HL-60/S4 treated with retinoic acid at 250 ng/mL for 4 days and 3 days (cell line): ENCODE data around the gene TEX261.

Source experiments
- in situ Hi-C: fragments of 300-500 bp; cut with MboI; formaldehyde crosslinking; loops from 2 replicates; pipeline ENCODE4 v1.7.0; 2022; ENCODE audit warnings: low sequenced_read_pairs

The TEX261 gene

DNA sequence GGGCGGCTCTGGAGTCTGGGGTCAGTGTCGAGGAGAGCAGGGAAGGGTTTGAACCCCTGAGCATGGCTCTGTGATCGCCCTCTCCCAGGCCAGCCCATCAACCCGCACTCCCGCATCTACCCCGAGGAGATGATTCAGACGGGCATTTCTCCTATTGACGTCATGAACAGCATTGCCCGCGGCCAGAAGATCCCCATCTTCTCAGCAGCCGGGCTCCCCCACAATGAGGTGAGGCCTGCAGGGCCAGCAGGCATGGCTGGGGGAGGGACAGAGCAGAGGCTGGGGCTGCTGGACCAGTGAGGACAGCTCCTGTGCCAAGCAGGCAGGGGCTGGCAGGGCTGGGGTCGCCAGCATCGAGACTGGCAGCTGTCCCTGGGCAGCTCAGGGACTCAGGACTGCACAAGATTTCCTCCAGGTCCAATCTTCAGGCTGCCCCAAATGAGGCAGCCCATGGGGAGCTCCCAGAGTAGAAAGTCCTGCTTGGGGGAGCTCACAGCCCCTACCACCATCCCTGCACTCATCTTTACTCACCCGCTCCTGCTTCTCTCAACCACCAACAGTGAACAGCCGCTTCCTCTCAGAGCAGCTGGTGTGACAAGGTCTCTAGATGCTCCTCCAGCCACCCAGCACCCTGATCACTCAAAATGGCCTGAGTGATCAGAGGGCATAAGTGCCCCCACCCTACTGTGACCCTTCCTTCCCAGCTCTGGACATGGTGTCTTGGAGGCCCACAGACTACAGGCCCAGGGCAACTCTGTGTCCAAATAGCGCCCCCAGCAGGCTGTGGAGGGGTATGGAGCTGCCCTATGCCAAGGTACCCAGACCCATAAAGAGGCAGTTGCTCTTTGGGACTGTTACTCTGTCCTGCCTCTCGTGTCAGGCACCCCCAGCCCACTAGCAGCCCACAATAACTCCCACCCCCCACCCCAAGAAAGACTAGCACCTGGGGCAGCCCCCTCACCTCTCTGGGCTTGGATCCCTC lies 34.5 kb downstream of the TEX261 start:
- in situ Hi-C loops, result no loop called here

- in situ Hi-C loops, result no loop called here
Observed at GRCh38 chr2:70959271-70959761, 35.4 kb downstream of the TEX261 start.

DNA sequence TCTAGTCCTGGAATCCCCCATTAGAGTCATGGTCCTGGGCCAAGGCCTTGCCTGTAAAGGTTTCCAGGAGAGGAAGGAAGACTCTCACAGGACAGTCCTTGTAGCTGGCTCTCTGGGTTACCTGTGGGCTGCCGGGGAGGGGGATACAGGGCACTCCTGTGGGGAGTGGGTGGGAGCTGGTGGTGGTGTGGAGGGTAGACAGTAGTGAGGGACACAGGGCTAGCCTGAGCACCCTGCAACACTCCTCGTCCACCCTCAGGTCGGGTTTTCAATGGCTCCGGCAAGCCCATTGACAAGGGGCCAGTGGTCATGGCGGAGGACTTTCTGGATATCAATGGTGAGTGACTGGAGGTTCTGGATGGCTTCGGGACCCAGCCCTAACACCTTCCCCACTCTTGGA lies 35.9 kb downstream of the TEX261 start:
- in situ Hi-C loops, result no loop called here

- in situ Hi-C loops, result no loop called here
Observed at GRCh38 chr2:70957798-70958197, 36.9 kb downstream of the TEX261 start.

GRCh38 chr2:70956141-70956540 lies 38.5 kb downstream of the TEX261 start:
- in situ Hi-C loops, result no loop called here

DNA sequence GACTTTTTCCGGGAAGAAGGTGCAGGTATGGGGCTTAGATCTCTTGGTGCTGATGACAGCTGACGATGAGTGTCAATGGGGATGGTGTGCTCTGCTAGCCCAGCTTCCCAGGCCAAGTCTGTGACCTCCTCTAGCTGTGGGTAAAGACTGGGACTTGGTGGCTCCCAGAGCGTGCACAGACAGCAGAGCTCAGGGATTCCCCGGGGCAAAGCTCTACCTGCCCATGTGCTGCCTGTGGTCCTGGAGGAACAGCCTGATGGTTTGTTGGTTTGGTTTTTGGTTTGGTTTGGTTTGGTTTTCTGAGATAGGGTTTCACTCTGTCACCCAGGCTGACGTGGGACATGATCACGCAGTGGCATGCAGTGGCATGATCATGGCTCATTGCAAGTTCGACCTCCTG lies 39.8 kb downstream of the TEX261 start:
- in situ Hi-C loops, result no loop called here

- in situ Hi-C loops, result no loop called here
Observed at GRCh38 chr2:70949086-70949485, 45.6 kb downstream of the TEX261 start.

DNA sequence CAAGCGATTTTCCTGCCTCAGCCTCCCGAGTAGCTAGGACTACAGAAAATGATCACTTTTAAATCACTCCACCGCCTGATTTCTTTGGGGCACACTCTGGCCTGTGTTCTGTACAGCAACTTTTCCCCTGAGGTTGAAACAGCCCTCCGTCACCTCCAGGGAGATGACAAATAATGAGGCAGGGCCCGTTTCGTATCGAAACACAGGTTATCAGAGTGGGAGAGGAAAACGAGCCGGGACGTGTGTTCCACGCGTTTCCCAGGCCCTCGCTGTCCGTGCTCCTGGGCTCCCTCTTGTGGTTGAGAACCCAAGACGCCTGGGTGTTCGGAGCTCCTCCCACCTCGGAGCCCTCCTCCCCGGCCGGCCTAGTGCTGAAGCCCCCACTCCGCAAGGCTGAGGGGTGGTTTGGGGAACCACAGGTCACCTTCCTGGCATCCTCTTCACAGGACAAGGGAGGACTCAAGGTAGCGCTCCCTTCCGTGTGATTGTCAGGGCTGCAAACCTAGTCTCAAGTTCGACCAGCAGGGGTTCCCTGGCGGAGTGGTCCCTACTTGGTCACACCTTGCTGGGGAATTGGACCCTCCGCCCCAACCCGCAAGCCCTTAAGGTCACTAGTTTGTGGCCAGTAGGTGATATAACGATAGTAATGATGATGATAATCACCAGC lies 46.2 kb downstream of the TEX261 start:
- in situ Hi-C loops, result no loop called here

- in situ Hi-C loops, result no loop called here
Observed at GRCh38 chr2:70947556-70948184, 47.0 kb downstream of the TEX261 start.

- in situ Hi-C loops, result no loop called here
Observed at GRCh38 chr2:70946832-70947442, 47.7 kb downstream of the TEX261 start.

DNA sequence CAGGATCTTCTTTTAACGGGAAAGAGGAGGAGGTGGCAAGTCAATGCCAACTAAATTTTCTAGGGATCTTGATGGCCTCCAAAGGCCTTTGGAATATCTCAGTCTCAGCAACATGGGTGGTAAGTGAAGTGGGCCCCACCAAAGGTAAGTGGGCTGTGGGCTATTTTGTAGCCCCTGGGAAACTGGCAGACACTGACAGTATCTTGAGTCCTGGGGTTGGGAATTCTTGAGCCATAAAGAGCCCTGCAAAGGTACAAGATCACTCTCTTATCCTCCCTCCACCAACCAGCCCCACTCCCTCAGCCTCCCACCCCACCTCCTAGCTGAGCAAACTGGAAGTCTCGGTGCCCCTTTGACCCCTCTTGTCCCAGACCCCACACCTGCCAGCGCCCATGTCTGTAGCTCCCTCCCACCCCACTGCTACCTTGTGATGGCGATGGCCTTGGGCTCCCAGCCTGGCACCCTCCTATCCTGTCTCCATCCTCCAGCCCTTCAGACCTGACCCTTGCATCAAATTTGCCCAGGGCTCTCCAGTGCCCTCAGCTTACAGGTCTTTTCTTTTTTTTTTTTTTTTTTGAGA lies 50.5 kb downstream of the TEX261 start:
- in situ Hi-C loops, result no loop called here

- in situ Hi-C loops, result no loop called here
Observed at GRCh38 chr2:70943205-70943871, 51.3 kb downstream of the TEX261 start.

DNA sequence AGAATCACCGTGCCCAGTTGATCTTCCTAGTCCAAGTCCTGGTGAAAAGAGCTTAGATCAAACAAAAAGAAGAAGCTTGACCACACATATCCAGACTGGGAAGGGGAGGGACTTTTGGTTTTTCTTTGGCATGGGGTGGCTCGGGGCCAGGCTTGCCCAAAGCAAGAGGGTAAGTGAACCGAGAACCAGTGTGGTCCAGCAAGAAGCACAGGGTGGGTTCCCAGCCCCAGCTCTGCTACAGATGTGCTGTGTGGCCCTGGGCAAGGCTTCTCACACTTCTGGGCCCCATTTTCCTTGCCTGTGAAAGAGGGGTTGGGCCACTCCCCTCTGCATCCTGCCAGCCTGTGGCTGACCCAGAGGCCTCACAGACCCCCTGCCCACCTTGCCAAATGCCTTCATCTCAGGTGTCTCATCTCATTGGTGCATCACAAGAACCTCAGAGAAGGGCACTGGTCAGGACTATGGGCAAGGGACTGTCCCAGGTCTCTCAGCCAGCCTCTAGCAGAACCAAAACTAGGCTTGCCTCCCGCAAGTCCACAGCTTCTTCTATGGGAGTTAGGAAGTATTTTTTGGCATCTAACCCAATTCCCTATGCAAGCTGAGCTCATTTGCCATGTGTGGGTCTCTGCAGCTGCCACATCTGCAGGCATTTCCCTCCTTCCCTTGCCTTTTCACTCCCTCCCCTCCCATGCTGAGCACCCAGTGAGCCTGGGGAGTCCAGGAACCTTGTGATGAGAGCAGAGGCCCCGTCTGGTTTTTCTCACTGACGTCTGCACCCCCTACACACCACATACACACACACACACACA lies 52.1 kb downstream of the TEX261 start:
- in situ Hi-C loops, result no loop called here

- in situ Hi-C loops, result no loop called here
Observed at GRCh38 chr2:70941701-70942100, 53.0 kb downstream of the TEX261 start.

DNA sequence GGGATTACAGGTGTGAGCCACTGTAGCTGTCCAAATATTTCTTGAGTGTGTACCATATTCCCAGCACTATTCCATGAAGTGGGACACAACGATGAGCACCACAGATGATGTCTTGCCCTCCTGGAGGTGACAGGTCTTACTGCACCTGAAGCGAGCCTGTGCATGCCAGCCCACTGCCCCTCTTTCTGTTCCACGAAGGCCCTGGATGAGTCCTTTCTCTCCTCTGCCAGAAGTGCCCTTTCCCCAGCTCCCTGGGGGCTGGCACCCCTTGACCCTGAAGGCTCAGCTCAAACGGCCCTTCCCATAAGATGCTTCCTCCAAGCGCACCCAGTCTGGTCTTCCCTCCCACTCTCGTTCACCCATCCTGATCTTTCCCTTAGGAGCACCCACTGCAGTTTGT lies 53.5 kb downstream of the TEX261 start:
- in situ Hi-C loops, result no loop called here

DNA sequence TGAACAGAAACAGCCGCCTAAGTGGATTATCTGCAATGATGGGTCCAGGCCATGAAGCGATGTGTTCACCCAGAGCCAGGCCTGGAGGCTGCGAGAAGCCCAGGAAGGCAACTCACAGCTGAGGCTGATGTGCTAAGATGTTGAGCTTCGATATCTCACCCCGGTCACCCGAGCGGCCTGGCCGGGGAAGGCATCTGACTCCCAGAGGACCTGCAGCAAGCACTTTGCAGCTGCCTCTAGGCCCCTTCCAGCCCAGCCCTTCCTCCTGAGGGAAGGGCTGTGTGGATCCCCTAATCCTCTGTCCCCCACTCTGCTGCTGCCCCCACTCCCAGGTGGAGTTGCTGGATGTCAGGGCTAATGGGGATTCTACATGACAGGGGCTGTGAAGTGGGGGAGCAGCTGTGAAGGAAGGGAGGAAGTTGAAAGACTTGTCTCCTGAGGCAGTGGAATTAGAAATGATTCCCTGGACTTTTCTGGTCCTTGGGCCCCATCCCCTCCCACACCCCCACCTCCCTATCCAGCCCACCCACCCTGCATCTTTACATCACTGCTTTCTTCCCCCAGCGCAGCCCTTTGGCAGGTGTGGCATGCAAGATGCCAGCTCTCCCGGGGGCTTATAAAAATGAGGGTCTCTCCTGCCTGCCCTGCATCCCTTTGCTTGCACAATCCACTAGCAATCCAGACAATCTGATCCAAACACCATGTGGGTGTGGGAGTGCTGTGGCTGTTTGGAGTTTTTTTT lies 54.7 kb downstream of the TEX261 start:
- in situ Hi-C loops, result no loop called here

DNA sequence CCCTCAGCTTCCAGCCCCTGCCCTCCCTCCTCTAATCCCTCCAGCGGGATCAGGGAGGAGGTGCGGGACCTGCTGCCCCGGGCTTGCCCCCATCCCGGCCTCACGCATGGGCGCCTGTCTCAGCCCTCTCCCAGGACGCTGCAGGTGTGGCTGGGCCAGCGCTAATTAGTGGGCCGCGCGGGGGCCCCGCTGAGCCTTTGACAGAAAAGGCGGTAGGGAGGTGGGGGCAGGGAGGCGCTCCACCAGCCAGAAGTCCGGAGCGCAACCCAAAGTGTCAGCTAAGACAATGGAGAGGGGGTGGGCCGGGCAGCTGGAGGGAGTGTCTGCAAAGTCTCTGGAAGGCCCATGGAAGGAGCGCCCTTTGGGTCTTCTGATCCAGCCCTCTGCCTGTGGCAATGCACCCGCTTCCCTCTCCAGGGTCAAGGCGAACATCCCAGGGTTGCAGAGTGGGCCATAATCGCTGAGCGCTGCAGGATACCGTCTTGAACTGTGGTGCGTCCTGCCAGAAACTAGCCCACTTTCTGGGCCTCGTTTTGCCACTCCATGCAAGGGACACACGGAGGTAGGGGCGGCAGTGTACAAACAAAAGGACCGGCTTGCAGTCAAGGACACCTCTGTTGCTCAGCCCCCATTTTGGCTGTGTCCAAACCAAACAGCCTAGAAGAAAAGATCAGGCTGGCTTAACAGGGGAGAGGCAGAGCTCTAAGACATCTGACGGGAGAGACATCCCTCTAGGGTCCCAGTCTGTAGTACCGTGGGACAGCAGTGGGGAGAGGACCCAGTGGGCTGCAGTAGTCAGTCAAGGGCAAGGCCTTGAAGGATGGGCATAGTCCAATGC lies 55.5 kb downstream of the TEX261 start:
- in situ Hi-C loops, result no loop called here

GRCh38 chr2:70938586-70938950 lies 56.1 kb downstream of the TEX261 start:
- in situ Hi-C loops, result no loop called here
